Esophagus muscularis mucosa (tissue), 4 donors: Measurements from ENCODE around the gene TMEM8B.

Experiments used
- EP300 ChIP-seq: sonication (generic); formaldehyde crosslinking; IDR thresholded peaks from one replicate; pipeline ENCODE4 v1.6.1; 2017; ENCODE audit warnings: antibody characterized with exemption
- POLR2A ChIP-seq: fragments of 450-650 bp; IDR thresholded peaks from one replicate; pipeline ENCODE4 v1.6.1; 2017; ENCODE audit warnings: antibody characterized with exemption, moderate library complexity, mild to moderate bottlenecking, low read depth
- TF ChIP-seq, protein P1 (sequence below), 3 experiments: fragments of 200-600 bp in 2 of 3; fragments of 450-650 bp in 1 of 3; sonication (generic) in 2 of 3; IDR thresholded peaks; one replicate each; pipeline ENCODE4 v1.5.1; 2017 to 2019; ENCODE audit warnings: antibody characterized with exemption in 3 of 3, mild to moderate bottlenecking in 2 of 3, moderate library complexity in 1 of 3

DNA sequence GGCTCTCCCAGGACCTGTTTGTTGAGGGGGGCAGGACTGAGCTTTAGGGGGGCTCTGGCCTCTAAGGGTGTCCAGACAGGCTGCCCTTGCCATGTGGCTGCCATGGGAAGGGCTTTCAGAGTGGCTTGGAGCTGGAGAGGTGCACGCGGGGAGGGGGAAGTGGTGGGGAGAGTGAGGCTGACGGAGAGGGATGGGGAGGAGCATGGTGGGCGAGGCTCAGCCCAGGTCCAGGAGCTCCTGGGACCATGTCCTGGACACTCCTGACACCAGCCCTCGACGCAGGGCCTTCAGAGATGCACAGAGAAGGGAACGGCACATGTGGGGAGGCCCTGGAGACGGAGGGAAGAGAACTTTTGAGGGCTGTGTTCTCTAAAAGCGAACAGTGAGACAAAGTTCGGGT is 82.7 kb downstream of the TMEM8B start:
- TF ChIP-seq EP300, result no peak
- TF ChIP-seq POLR2A, result no peak
- TF ChIP-seq, protein P1, sequence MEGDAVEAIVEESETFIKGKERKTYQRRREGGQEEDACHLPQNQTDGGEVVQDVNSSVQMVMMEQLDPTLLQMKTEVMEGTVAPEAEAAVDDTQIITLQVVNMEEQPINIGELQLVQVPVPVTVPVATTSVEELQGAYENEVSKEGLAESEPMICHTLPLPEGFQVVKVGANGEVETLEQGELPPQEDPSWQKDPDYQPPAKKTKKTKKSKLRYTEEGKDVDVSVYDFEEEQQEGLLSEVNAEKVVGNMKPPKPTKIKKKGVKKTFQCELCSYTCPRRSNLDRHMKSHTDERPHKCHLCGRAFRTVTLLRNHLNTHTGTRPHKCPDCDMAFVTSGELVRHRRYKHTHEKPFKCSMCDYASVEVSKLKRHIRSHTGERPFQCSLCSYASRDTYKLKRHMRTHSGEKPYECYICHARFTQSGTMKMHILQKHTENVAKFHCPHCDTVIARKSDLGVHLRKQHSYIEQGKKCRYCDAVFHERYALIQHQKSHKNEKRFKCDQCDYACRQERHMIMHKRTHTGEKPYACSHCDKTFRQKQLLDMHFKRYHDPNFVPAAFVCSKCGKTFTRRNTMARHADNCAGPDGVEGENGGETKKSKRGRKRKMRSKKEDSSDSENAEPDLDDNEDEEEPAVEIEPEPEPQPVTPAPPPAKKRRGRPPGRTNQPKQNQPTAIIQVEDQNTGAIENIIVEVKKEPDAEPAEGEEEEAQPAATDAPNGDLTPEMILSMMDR (IDR thresholded peaks at IDR 0.05), result no peak
